CD4-positive, alpha-beta T cell (primary cell): ENCODE measurements around the gene NNMT. TPM values are rescaled to one million over a fixed set of nuclear protein-coding genes. Genes with fewer than 3 reads are reported as not detected.
"Not testable (repeated sequence)": the region's sequence is repeated elsewhere in the genome, so short reads cannot be mapped to it uniquely, and the experiment has no call there.

Experiments used
- ATAC-seq: fragments of 200-7000 bp; cut with Tn5 transposase; one replicate; pipeline ENCODE4 v1.10.0; 2022; ENCODE audit warnings: mild to moderate bottlenecking; ENCODE audit not compliant: poor library complexity
- CTCF ChIA-PET: fragments of 350-600 bp; sonication (Branson Sonifier 250); formaldehyde crosslinking; loops from one replicate; lab custom pipeline; 2021; ENCODE audit warnings: antibody characterized with exemption, inconsistent platforms; lab: Charles Lee
- POLR2A ChIA-PET: fragments of 350-600 bp; sonication (Branson Sonifier 250); formaldehyde crosslinking; loops from one replicate; lab custom pipeline; 2021; ENCODE audit warnings: antibody characterized with exemption, inconsistent platforms; lab: Charles Lee
- DNase-seq, 14 experiments: peaks; one replicate each; pipeline ENCODE4 v3.0.0-alpha.2; 2013 to 2020; ENCODE audit warnings: mixed read lengths in 2 of 14
- H3K27ac ChIP-seq, 2 donors: one replicate each; pipeline versions ENCODE4 v1.5.1 to v1.7.0; 2013; ENCODE audit warnings: low read length in 2 of 2, low read depth in 1 of 2, mild to moderate bottlenecking in 1 of 2
- H3K27me3 ChIP-seq, 2 experiments: 1 replicate in 1 of 2; 2 replicates in 1 of 2; pipeline versions ENCODE4 v1.6.1 to v1.7.0; 2013; ENCODE audit warnings: low read length in 2 of 2, control low read depth in 1 of 2, mild to moderate bottlenecking in 1 of 2, moderate library complexity in 1 of 2; ENCODE audit not compliant: insufficient read depth in 2 of 2, control insufficient read depth in 1 of 2
- H3K36me3 ChIP-seq: one replicate; pipeline ENCODE4 v1.6.1; 2013; ENCODE audit warnings: low read length, control low read depth; ENCODE audit not compliant: insufficient read depth
- H3K4me1 ChIP-seq: one replicate; pipeline ENCODE4 v1.6.1; 2013; ENCODE audit warnings: low read length, control low read depth; ENCODE audit not compliant: insufficient read depth
- H3K4me3 ChIP-seq: one replicate; pipeline ENCODE4 v1.5.1; 2013; ENCODE audit warnings: mild to moderate bottlenecking, low read length, moderate library complexity
- H3K9me3 ChIP-seq, 2 experiments: 1 replicate in 1 of 2; 2 replicates in 1 of 2; pipeline versions ENCODE4 v1.6.1 to v1.7.0; 2013; ENCODE audit warnings: low read length in 2 of 2, mild to moderate bottlenecking in 2 of 2, control low read depth in 1 of 2, moderate library complexity in 1 of 2; ENCODE audit not compliant: control insufficient read depth in 1 of 2, insufficient read depth in 1 of 2
- H3K27ac Mint-ChIP-seq: one replicate; pipeline ENCODE4 v1.8.0; 2020; ENCODE audit warnings: mixed read lengths
- H3K27me3 Mint-ChIP-seq: one replicate; pipeline ENCODE4 v1.8.0; 2021; ENCODE audit warnings: mixed read lengths
- H3K36me3 Mint-ChIP-seq: one replicate; pipeline ENCODE4 v1.8.0; 2021; ENCODE audit warnings: low read depth, mixed read lengths
- H3K4me1 Mint-ChIP-seq: one replicate; pipeline ENCODE4 v1.8.0; 2021; ENCODE audit warnings: low read depth, mixed read lengths
- H3K4me3 Mint-ChIP-seq: one replicate; pipeline ENCODE4 v1.8.0; 2020; ENCODE audit warnings: mild to moderate bottlenecking, mixed read lengths
- H3K9me3 Mint-ChIP-seq: one replicate; pipeline ENCODE4 v1.8.0; 2020; ENCODE audit warnings: mixed read lengths
- CTCF ChIP-seq: fragments of 200-600 bp; IDR thresholded peaks from one replicate; pipeline ENCODE4 v1.8.0; 2022; ENCODE audit warnings: antibody characterized with exemption, mild to moderate bottlenecking
- intact Hi-C, 2 experiments: fragments of 100-400 bp; cut with DNase I in 1 of 2; cut with micrococcal nuclease in 1 of 2; formaldehyde crosslinking; loops; one replicate each; pipeline versions ENCODE4 v1.15.1 to v1.9.0; 2023 to 2025; cut with DNase I, micrococcal nuclease
- total RNA-seq, 174 experiments: library from RNA in 2 of 174; stranded (reverse) in 2 of 174; gene quantifications; one replicate each; pipeline ENCODE4 v1.2.3 and lab custom pipeline; 2021 to 2026

The NNMT gene
- total RNA-seq, 2 experiments from 2014 or later = not detected

- no peak for TF ChIP-seq CTCF
- no peaks in the 10 kb centered on the region for H3K4me1 ChIP-seq
- Mint-ChIP-seq H3K27me3 (peaks cover 42% of the 10 kb centered on the region), H3K9me3 (peaks cover 9% of the 10 kb centered on the region), H3K36me3 (peaks cover 5% of the 10 kb centered on the region), H3K27ac (no peak overlapping the region), H3K4me3 (no peak overlapping the region), H3K4me1 (no peaks in the 10 kb centered on the region)
- H3K4me3 ChIP-seq = no peak overlapping the region
- intact Hi-C loops = no loop called here
- POLR2A ChIA-PET = no interaction called here
- no peak overlapping the region for H3K27ac ChIP-seq
- ATAC-seq = no peak
- peaks cover 0 to 6% of the 10 kb centered on the region in 2 experiments for H3K9me3 ChIP-seq
- H3K36me3 ChIP-seq = no peaks in the 10 kb centered on the region
- no peaks in the 10 kb centered on the region for H3K27me3 ChIP-seq
- CTCF ChIA-PET = no interaction called here
- DNase-seq = no peak
These were observed 34.2 kb downstream of the NNMT start for GRCh38 chr11:114330373-114330772.

DNA sequence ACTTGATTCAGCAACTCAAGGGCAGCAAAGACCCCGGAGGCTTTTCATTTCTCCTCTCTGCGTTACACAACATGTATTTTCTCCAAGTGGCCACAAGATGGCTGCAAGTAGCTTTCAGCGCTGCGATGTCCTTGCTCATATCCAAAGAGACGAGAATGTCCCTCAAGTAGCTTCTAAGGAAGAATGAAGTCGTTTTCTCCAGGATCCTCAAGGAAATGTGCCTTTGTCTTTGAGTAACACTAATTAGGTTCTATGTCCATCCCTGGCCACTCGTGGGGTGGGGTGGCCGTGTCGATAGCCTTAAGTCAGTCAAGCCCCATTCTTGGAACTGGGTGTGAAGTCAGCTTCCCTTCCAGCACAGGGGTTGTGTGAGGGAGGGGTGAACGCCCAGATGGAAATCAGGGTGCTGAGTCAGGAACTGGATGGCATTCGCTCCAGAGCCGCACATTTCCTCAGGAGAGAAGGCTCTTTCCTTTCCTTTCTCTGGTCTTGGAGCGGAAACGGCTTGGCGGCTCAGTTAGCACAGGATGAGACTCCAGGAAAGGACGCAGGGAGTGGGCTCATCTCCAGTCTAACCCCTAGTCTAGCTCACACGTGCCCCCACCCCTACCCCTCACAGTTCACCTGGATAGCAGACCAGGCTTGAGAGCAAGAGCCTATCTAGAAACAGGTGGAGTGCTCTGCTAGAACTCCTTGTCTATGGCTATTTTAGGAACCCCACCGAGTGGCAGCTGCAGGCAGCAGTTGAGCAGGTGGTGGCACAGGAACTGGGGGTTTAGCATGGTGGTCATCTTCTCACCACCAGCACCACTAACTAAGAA, 44.3 kb downstream of the NNMT start:
- Mint-ChIP-seq H3K9me3 (no peaks in the 10 kb centered on the region), H3K4me1 (peaks cover 13% of the 10 kb centered on the region), H3K27ac (no peak overlapping the region), H3K36me3 (no peaks in the 10 kb centered on the region), H3K27me3 (peaks cover 4% of the 10 kb centered on the region), H3K4me3 (peak overlapping the region; percentile 64)
- H3K4me3 ChIP-seq = peak overlapping the region; percentile 40
- ChIA-PET CTCF (interaction anchor here (0.8 to 1.1 kb wide), 3 partner anchors 15 to 58 kb away, joined by 3 read pairs; no protein-coding TSS in a partner anchor), POLR2A (interaction anchor here (0.9 kb wide), 1 partner anchor 60 kb away, joined by 3 read pairs; the partner anchor contains the start of genes C11orf71 and RBM7)
- peaks cover 0 to 2% of the 10 kb centered on the region in 2 experiments for H3K27me3 ChIP-seq
- no peaks in the 10 kb centered on the region for H3K9me3 ChIP-seq
- TF ChIP-seq CTCF = peak; percentile 78
- DNase-seq (peak in 8 of 14 experiments; percentile 7 to 72 (median 28)), ATAC-seq (peak; percentile 58)
- intact Hi-C loops = loop anchor here (5.0 to 10.0 kb wide), 4 partner anchors 94 to 424 kb away; partner anchors contain the start of gene REXO2 (in 1 of the 2)
- H3K27ac ChIP-seq = no peak overlapping the region
- H3K4me1 ChIP-seq = peaks cover 9% of the 10 kb centered on the region
- no peaks in the 10 kb centered on the region for H3K36me3 ChIP-seq

DNA sequence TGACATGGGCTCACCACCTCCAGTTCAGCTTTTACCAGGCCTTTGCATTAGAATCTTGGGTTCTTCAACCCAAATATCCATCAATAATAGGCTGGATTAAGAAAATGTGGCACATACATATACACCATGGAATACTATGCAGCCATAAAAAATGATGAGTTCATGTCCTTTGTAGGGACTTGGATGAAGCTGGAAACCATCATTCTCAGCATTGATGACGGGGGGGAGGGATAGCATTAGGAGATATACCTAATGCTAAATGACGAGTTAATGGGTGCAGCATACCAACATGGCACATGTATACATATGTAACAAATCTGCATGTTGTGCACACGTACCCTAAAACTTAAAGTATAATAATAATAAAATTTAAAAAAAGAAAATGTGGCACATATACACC, 45.5 kb downstream of the NNMT start:
- H3K9me3 Mint-ChIP-seq, H3K4me3 Mint-ChIP-seq, POLR2A ChIA-PET: not testable (repeated sequence)

More for the DNA sequence above, 45.5 kb downstream of the NNMT start:
- H3K4me1 Mint-ChIP-seq = peaks cover 13% of the 10 kb centered on the region
- H3K27ac ChIP-seq, H3K36me3 ChIP-seq, DNase-seq, H3K27me3 ChIP-seq, H3K36me3 Mint-ChIP-seq, CTCF ChIA-PET, H3K4me3 ChIP-seq, H3K4me1 ChIP-seq, H3K27ac Mint-ChIP-seq, H3K9me3 ChIP-seq, ATAC-seq, H3K27me3 Mint-ChIP-seq: not testable (repeated sequence)
- intact Hi-C loops = loop anchor here (5.0 to 10.0 kb wide), 4 partner anchors 93 to 423 kb away; partner anchors contain the start of gene REXO2 (in 1 of the 2)
